Anterior cingulate cortex (tissue), 58 donors: ENCODE measurements around the gene GPAT2.
"Not testable (repeated sequence)": the region's sequence is repeated elsewhere in the genome, so short reads cannot be mapped to it uniquely, and the experiment has no call there.

ENCODE experiments used
- DNase-seq, 58 donors: peaks; one replicate each; lab custom pipeline; 2025; lab: John Stamatoyannopoulos, UW

Gene GPAT2, protein sequence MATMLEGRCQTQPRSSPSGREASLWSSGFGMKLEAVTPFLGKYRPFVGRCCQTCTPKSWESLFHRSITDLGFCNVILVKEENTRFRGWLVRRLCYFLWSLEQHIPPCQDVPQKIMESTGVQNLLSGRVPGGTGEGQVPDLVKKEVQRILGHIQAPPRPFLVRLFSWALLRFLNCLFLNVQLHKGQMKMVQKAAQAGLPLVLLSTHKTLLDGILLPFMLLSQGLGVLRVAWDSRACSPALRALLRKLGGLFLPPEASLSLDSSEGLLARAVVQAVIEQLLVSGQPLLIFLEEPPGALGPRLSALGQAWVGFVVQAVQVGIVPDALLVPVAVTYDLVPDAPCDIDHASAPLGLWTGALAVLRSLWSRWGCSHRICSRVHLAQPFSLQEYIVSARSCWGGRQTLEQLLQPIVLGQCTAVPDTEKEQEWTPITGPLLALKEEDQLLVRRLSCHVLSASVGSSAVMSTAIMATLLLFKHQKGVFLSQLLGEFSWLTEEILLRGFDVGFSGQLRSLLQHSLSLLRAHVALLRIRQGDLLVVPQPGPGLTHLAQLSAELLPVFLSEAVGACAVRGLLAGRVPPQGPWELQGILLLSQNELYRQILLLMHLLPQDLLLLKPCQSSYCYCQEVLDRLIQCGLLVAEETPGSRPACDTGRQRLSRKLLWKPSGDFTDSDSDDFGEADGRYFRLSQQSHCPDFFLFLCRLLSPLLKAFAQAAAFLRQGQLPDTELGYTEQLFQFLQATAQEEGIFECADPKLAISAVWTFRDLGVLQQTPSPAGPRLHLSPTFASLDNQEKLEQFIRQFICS

GRCh38 chr2:96034792-96035191 is at the start of gene GPAT2:
GPAT2 (minus strand) TSS chr2:96034916; CDS start chr2:96032359, 2,557 bp downstream.
- DNase-seq = not testable (repeated sequence)

GRCh38 chr2:96083989-96084857 is 49.5 kb upstream of the GPAT2 start:
- DNase-seq = no peak

DNA sequence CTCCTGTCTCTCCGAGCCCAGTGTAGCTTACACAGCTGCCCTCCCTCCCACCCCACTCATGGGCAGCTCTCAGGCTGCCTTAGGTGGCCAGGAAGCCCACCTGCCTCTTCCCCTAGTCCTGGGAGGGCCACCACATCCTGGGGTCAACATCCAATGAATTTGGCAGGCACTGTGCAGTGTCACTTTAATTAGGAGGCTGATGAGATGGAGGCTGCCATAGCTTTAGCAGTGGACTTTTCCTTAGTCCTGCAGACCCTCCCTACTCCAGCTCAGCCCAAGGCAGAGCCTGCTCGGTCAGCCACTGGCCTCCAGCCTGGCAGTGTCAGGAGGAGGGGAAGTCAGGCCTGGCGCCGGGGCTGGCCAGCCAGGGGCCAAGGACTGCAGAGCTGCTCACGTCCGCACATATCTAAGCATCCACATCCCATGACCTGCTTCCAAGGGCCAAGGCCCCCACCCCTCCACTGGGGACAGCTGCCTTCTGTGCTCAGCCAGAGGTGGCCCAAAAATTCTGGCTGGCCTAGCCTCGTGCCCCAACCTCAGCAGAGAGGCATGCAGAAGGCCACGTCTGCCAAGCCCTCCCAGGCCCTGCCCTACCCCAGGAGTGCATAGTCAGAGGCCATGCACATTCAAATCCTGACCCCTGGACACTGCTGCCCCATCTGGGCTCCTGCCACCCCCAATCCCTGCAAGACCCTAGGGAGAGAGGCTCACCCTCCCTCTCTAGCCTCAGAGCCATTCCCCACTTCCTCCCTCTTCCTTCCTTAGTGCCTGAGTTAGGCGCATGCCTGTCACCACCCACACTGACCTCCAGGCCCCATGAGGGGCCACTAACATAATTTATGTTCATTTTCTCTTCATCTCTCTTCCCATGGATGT is 48.6 kb upstream of the GPAT2 start:
- DNase-seq = no peak

GRCh38 chr2:96082211-96083063 is 47.7 kb upstream of the GPAT2 start:
- no peak for DNase-seq

DNA sequence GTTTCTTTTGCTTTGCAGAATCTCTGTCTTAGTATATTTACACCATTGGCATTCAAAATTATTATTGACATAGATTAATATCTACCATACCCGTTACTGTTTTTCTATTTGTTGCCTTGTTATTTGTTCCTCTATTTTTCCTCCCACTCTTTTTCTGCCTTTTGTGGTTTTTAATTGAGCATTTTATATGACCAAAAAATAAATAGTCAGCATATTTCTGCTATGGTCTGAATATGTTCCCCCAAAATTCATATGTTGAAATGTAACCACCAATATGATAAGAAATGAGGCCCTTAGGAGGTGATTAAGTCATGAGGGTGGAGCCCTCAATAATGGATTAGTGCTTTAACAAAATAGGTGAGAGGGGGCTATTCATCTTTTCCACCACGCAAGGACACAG is 46.3 kb upstream of the GPAT2 start:
- DNase-seq = no peak

DNA sequence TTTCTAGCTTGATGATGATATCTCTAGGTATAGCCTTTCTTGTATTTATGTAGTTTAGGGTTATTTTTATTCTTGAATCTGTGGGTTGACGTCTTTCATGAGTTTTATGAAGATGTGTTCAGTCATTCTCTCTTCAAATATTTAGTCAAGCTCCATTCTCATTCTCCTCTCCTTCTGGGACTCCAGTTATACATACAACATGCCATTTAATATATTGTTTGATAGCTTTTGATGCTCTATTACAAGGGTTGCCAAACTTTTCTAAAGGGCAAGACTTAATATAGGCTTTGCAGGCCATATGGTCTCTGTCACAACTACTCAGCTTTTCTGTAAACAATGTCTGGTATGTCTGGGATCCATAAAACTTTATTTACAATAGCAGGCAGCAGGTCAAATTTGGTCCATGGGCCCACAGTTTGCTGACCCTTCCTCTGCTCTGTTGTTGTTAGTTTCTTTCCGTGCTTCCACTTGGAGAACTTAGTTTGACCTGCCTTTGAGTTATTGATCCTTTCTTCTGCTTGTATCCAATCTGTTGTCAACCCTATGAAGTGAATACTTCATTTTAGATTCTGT is 40.6 kb upstream of the GPAT2 start:
- DNase-seq = no peak

DNA sequence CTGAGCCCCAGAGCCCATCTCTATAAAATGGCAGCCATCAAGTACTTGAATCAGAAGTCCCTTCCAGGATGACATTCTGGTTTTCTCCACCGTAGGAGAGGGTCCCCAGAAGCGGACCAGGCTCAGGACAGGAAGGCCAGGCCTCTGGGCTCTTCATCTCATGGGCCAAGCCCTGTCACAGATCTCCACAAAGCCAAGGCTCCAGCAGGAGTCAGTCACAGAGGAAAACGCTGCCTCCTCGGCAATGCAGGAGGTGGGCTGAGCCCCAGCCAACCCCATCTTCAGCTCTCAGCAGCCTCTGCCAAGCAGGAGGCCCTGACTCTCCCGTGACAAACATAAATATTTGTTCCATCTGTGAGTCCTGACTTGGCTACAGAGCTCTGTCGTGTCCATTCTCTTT is 39.4 kb upstream of the GPAT2 start:
- no peak for DNase-seq

- DNase-seq = no peak
Observed at GRCh38 chr2:96073170-96073775, 38.6 kb upstream of the GPAT2 start.

- DNase-seq = no peak
Observed at GRCh38 chr2:96072746-96073145, 38.0 kb upstream of the GPAT2 start.

GRCh38 chr2:96071977-96072491 is 37.3 kb upstream of the GPAT2 start:
- DNase-seq = peak in 18 of 58 donors; percentile 18 to 78 (median 53)

DNA sequence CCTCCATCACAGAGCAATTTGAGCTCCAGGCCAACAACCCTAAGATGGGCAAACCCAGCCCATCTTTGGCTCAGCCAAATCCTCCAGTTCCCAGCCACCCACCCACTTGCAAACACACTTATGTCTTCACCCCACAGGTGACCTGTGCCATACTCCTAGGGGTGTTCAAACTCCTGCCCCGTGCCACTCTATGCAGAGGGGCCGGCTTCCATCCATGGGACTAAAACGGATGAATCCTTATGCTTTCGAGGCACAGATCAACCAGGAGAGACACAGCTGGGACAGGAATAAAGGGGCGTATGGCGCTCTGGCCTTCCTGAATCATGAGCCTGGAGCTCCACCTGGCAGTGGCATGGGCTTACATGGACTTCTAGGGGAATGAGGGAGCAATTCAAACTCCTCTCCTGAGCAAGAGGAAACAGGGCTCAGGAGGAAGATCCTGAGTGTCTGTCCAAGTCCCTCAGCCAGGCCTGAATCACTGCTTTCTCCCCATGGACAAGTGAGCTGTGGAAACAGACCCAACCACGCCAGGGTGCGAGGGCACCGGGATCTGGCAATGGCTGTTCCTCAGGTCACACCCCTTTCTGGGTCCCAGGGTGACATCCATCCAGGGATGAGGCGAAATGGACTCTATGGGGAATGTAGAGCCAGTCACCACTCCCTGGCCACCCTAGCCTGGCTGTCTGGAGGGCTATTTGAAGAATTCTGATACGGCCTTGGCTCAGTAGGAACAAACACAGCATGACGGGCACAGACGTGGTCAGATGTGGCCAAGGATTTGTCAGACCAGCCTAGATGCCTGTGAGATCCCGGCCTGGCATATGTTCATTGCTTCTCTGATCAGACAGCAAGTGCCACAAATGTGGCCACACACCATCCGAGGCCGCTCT is 36.6 kb upstream of the GPAT2 start:
- not testable (repeated sequence) for DNase-seq

GRCh38 chr2:96070351-96070750 is 35.6 kb upstream of the GPAT2 start:
- not testable (repeated sequence) for DNase-seq

GRCh38 chr2:96069878-96070277 is 35.2 kb upstream of the GPAT2 start:
- not testable (repeated sequence) for DNase-seq

DNA sequence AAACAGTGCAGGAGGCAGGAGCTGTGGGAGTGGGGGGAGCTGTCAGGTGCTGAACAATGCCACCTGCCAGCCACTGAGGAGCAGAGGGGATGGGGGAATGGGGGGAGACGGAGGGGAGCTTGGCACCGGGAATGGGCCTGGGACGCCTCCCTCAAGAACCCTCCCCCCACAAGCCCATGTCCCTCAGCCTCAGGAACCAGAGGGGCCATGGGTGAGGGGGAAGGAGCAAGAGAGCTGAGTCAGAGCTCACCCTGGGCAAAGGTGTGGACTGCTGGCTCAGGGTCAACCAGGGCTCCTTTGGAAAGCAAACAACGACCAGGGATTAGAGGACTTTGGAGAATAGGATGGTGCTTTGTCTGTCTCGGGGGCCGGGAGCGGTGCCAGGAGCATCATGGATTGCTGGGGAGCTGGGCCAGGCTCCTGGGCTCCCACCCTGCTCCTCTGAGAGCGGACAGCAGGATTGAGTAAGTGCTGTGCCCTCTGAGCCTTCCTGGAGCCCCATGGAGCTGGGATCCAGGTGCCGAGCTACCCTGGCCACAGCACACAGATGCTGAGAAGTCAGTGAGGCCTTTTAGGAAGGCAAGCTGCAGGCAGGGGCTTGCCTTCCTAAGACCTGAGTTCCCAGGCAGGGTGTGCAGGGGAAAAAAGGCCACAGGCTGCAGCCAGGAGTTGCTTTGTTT is 33.3 kb upstream of the GPAT2 start:
- not testable (repeated sequence) for DNase-seq

DNA sequence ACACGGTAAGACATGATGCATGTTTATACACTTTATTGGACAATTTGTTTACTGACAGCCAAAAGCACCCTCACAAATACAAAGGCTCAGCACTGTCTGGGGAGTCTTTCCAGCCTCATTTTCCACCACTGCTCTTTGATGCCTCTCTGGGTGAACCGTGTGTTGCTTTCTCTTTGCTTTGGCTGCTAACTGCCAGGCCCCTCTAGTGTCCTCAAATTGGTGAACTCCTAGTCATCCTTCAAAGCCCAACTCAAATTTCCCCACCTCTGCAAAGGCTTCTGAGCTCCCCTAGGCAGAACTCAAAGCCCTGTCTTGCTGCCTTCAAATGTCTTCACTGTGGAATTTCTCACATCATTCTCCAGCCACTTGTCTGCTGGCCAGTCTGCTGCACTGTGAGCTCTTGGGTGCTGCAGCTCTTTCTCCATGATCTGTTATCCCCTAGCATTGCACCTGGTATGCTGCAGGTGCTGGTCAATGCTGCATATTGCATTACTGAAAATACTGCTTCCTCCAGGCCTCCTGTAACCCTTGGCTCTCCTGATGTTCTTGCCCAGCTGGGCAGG is 32.5 kb upstream of the GPAT2 start:
- not testable (repeated sequence) for DNase-seq

DNA sequence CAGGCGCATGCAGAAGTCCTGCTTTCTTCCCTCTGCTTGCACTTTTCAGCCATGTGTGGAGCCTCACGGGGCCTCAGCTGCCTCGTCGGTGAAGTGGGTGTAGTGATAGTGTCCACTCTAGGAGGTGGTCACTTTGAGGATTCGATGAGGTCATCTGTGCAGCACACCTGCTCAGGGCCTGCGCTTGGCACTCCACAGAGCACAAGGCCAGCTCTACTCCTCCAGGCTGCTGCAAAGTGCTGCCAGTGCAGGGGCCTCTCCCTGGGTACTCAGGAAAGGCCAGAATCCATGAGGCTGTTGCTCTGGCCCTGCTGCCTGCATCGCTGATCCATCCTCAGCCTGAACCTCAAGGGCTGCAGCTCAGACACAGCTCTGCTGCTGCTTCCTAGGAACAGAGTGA is 31.8 kb upstream of the GPAT2 start:
- not testable (repeated sequence) for DNase-seq
